Measurements from ENCODE around the gene NELL1.

GRCh38 chr11:21258414-21258813, 589.0 kb downstream of the NELL1 start:
- TF ChIP-seq CTCF (IDR thresholded peaks at IDR 0.05): no peak
- TF ChIP-seq POLR2AphosphoS5 (IDR thresholded peaks at IDR 0.05; ENCODE audit: low read depth, low read length): no peak
- TF ChIP-seq GATA2 (CRISPR knock-in tag; IDR thresholded peaks at IDR 0.05): no peak
- no peak for TF ChIP-seq TCF12 (IDR thresholded peaks at IDR 0.05)
